HG02938 (cell line): ENCODE measurements around the gene DPP10.

ENCODE experiments used
- ATAC-seq: cut with Tn5 transposase; IDR thresholded peaks from one replicate; pipeline ENCODE4 v1.9.1; 2021; ENCODE audit warnings: mild to moderate bottlenecking, moderate library complexity; ENCODE audit not compliant: unreplicated experiment

DPP10 gene

GRCh38 chr2:115201386-115201785 is 758.9 kb downstream of the DPP10 start:
- no peak for ATAC-seq

GRCh38 chr2:115208493-115209164 is 766.2 kb downstream of the DPP10 start:
- ATAC-seq = no peak

- ATAC-seq = no peak
Observed at GRCh38 chr2:115214050-115214449, 771.6 kb downstream of the DPP10 start.

GRCh38 chr2:115219296-115219695 is 776.9 kb downstream of the DPP10 start:
- no peak for ATAC-seq

GRCh38 chr2:115234186-115234585 is 791.7 kb downstream of the DPP10 start:
- no peak for ATAC-seq

- no peak for ATAC-seq
Observed at GRCh38 chr2:115234737-115235136, 792.3 kb downstream of the DPP10 start.

GRCh38 chr2:115248066-115248465 is 805.6 kb downstream of the DPP10 start:
- no peak for ATAC-seq

- ATAC-seq = no peak
Observed at GRCh38 chr2:115277366-115277765, 834.9 kb downstream of the DPP10 start.

- ATAC-seq = no peak
Observed at GRCh38 chr2:115285416-115285815, 843.0 kb downstream of the DPP10 start.

GRCh38 chr2:115290478-115290877 is 848.0 kb downstream of the DPP10 start:
- ATAC-seq = no peak

GRCh38 chr2:115292742-115293141 is 850.3 kb downstream of the DPP10 start:
- ATAC-seq = no peak

- ATAC-seq = no peak
Observed at GRCh38 chr2:115294999-115295398, 852.6 kb downstream of the DPP10 start.

GRCh38 chr2:115297056-115297455 is 854.6 kb downstream of the DPP10 start:
- ATAC-seq = no peak

GRCh38 chr2:115299199-115299598 is 856.8 kb downstream of the DPP10 start:
- no peak for ATAC-seq

- no peak for ATAC-seq
Observed at GRCh38 chr2:115305712-115306111, 863.3 kb downstream of the DPP10 start.

- ATAC-seq = no peak
Observed at GRCh38 chr2:115314119-115314518, 871.7 kb downstream of the DPP10 start.

GRCh38 chr2:115327061-115327460 is 884.6 kb downstream of the DPP10 start:
- no peak for ATAC-seq

- no peak for ATAC-seq
Observed at GRCh38 chr2:115359550-115359949, 917.1 kb downstream of the DPP10 start.

- no peak for ATAC-seq
Observed at GRCh38 chr2:115364093-115364492, 921.7 kb downstream of the DPP10 start.

- no peak for ATAC-seq
Observed at GRCh38 chr2:115369400-115369799, 927.0 kb downstream of the DPP10 start.

- ATAC-seq = no peak
Observed at GRCh38 chr2:115374981-115375380, 932.5 kb downstream of the DPP10 start.

- ATAC-seq = no peak
Observed at GRCh38 chr2:115384399-115384798, 942.0 kb downstream of the DPP10 start.

GRCh38 chr2:115386465-115386864 is 944.0 kb downstream of the DPP10 start:
- ATAC-seq = no peak
